ENCODE measurements around the gene ZNF71.

GRCh38 chr19:56566904-56567273 is 28.2 kb upstream of the ZNF71 start:
- TF ChIP-seq CTCF (IDR thresholded peaks at IDR 0.05): no peak
- no peak for TF ChIP-seq POLR2A (IDR thresholded peaks at IDR 0.05)
